Neural cell (in vitro differentiated cells): ENCODE results near the gene DKK1.

Experiments
- CTCF ChIP-seq: fragments of 450-650 bp; IDR thresholded peaks from 2 replicates; pipeline ENCODE4 v1.5.1; 2014; ENCODE audit warnings: antibody characterized with exemption, mild to moderate bottlenecking, moderate library complexity; ENCODE audit not compliant: poor library complexity, severe bottlenecking
- EZH2 ChIP-seq: fragments of 200-600, 300-800 bp; shearing (Covaris generic), sonication (generic); IDR thresholded peaks from 2 replicates; pipeline ENCODE4 v1.6.1; 2014; ENCODE audit warnings: antibody characterized with exemption, low read length, borderline replicate concordance, mild to moderate bottlenecking; ENCODE audit not compliant: insufficient read depth, poor library complexity, severe bottlenecking
- POLR2AphosphoS5 ChIP-seq: IDR thresholded peaks from 2 replicates; pipeline ENCODE4 v1.6.1; 2012
- SMC3 ChIP-seq: fragments of 450-650 bp; conservative IDR thresholded peaks from 2 replicates; pipeline ENCODE4 v1.6.1; 2014; ENCODE audit warnings: antibody characterized with exemption, mild to moderate bottlenecking, moderate library complexity; ENCODE audit not compliant: poor library complexity
- TAF1 ChIP-seq: IDR thresholded peaks from 2 replicates; pipeline ENCODE4 v1.6.1; 2012; ENCODE audit warnings: low read depth
- TF ChIP-seq, protein P1 (sequence below): IDR thresholded peaks from 2 replicates; pipeline ENCODE4 v1.6.1; 2012; ENCODE audit warnings: borderline replicate concordance

- TF ChIP-seq POLR2AphosphoS5 = no peak
- no peak for TF ChIP-seq CTCF
- TF ChIP-seq EZH2 = no peak
- TF ChIP-seq SMC3 = no peak
- TF ChIP-seq, protein P1, sequence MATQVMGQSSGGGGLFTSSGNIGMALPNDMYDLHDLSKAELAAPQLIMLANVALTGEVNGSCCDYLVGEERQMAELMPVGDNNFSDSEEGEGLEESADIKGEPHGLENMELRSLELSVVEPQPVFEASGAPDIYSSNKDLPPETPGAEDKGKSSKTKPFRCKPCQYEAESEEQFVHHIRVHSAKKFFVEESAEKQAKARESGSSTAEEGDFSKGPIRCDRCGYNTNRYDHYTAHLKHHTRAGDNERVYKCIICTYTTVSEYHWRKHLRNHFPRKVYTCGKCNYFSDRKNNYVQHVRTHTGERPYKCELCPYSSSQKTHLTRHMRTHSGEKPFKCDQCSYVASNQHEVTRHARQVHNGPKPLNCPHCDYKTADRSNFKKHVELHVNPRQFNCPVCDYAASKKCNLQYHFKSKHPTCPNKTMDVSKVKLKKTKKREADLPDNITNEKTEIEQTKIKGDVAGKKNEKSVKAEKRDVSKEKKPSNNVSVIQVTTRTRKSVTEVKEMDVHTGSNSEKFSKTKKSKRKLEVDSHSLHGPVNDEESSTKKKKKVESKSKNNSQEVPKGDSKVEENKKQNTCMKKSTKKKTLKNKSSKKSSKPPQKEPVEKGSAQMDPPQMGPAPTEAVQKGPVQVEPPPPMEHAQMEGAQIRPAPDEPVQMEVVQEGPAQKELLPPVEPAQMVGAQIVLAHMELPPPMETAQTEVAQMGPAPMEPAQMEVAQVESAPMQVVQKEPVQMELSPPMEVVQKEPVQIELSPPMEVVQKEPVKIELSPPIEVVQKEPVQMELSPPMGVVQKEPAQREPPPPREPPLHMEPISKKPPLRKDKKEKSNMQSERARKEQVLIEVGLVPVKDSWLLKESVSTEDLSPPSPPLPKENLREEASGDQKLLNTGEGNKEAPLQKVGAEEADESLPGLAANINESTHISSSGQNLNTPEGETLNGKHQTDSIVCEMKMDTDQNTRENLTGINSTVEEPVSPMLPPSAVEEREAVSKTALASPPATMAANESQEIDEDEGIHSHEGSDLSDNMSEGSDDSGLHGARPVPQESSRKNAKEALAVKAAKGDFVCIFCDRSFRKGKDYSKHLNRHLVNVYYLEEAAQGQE = no peak
- no peak for TF ChIP-seq TAF1
Observed at GRCh38 chr10:52332815-52333214, 18.7 kb downstream of the DKK1 start.
